ENCODE results near the gene PAEP.
"Not testable (repeated sequence)": the region's sequence is repeated elsewhere in the genome, so short reads cannot be mapped to it uniquely, and the experiment has no call there.

PAEP gene

GRCh38 chr9:135561391-135562234 is at the start of gene PAEP:
Gene PAEP, plus strand, starts transcription at chr9:135561756.
- DNase-seq = no peak

- DNase-seq = no peak
Measured at GRCh38 chr9:135512241-135512603, 49.3 kb upstream of the PAEP start.

GRCh38 chr9:135512904-135513303 is 48.7 kb upstream of the PAEP start:
- no peak for DNase-seq

- DNase-seq = no peak
Measured at GRCh38 chr9:135513351-135513846, 48.2 kb upstream of the PAEP start.

- not testable (repeated sequence) for DNase-seq
Measured at GRCh38 chr9:135513906-135514305, 47.6 kb upstream of the PAEP start.

GRCh38 chr9:135514342-135515082 is 47.0 kb upstream of the PAEP start:
- DNase-seq = no peak

- DNase-seq = no peak
Measured at GRCh38 chr9:135515083-135515951, 46.2 kb upstream of the PAEP start.

GRCh38 chr9:135516132-135516860 is 45.3 kb upstream of the PAEP start:
- peak; percentile 22 for DNase-seq

- DNase-seq = no peak
Measured at GRCh38 chr9:135517407-135517822, 44.1 kb upstream of the PAEP start.

- DNase-seq = no peak
Measured at GRCh38 chr9:135519179-135519971, 42.2 kb upstream of the PAEP start.

GRCh38 chr9:135520916-135521607 is 40.5 kb upstream of the PAEP start, which contains the start of gene LCN1:
Gene LCN1, plus strand, starts transcription at chr9:135521440. Its CDS starts 58 bp downstream, at chr9:135521498.
- DNase-seq = no peak

GRCh38 chr9:135521608-135522095 is 39.9 kb upstream of the PAEP start:
- no peak for DNase-seq

- DNase-seq = peak; percentile 9
Measured at GRCh38 chr9:135522137-135522877, 39.2 kb upstream of the PAEP start.

GRCh38 chr9:135522931-135523330 is 38.6 kb upstream of the PAEP start:
- DNase-seq = peak; percentile 14

GRCh38 chr9:135523521-135524129 is 37.9 kb upstream of the PAEP start:
- DNase-seq = peak; percentile 7

GRCh38 chr9:135524130-135524861 is 37.3 kb upstream of the PAEP start:
- DNase-seq = no peak

GRCh38 chr9:135525241-135526088 is 36.1 kb upstream of the PAEP start:
- no peak for DNase-seq

Data from stimulated activated CD8-positive, alpha-beta memory T cell treated with anti-CD3 and anti-CD28 coated beads, Interleukin-4, amount 100 ng/mL, for 48 hours (primary cell).